CD4-positive, alpha-beta T cell (primary cell): ENCODE measurements around the gene SNRPA. TPM values are rescaled to one million over a fixed set of nuclear protein-coding genes. Genes with fewer than 3 reads are reported as not detected.

Source experiments
- ATAC-seq: fragments of 200-7000 bp; cut with Tn5 transposase; one replicate; pipeline ENCODE4 v1.10.0; 2022; ENCODE audit warnings: mild to moderate bottlenecking; ENCODE audit not compliant: poor library complexity
- CTCF ChIA-PET: fragments of 350-600 bp; sonication (Branson Sonifier 250); formaldehyde crosslinking; loops from one replicate; lab custom pipeline; 2021; ENCODE audit warnings: antibody characterized with exemption, inconsistent platforms; lab: Charles Lee
- POLR2A ChIA-PET: fragments of 350-600 bp; sonication (Branson Sonifier 250); formaldehyde crosslinking; loops from one replicate; lab custom pipeline; 2021; ENCODE audit warnings: antibody characterized with exemption, inconsistent platforms; lab: Charles Lee
- DNase-seq, 14 experiments: peaks; one replicate each; pipeline ENCODE4 v3.0.0-alpha.2; 2013 to 2020; ENCODE audit warnings: mixed read lengths in 2 of 14
- H3K27ac ChIP-seq, 2 donors: one replicate each; pipeline versions ENCODE4 v1.5.1 to v1.7.0; 2013; ENCODE audit warnings: low read length in 2 of 2, low read depth in 1 of 2, mild to moderate bottlenecking in 1 of 2
- H3K27me3 ChIP-seq, 2 experiments: 1 replicate in 1 of 2; 2 replicates in 1 of 2; pipeline versions ENCODE4 v1.6.1 to v1.7.0; 2013; ENCODE audit warnings: low read length in 2 of 2, control low read depth in 1 of 2, mild to moderate bottlenecking in 1 of 2, moderate library complexity in 1 of 2; ENCODE audit not compliant: insufficient read depth in 2 of 2, control insufficient read depth in 1 of 2
- H3K36me3 ChIP-seq: one replicate; pipeline ENCODE4 v1.6.1; 2013; ENCODE audit warnings: low read length, control low read depth; ENCODE audit not compliant: insufficient read depth
- H3K4me1 ChIP-seq: one replicate; pipeline ENCODE4 v1.6.1; 2013; ENCODE audit warnings: low read length, control low read depth; ENCODE audit not compliant: insufficient read depth
- H3K4me3 ChIP-seq: one replicate; pipeline ENCODE4 v1.5.1; 2013; ENCODE audit warnings: mild to moderate bottlenecking, low read length, moderate library complexity
- H3K9me3 ChIP-seq, 2 experiments: 1 replicate in 1 of 2; 2 replicates in 1 of 2; pipeline versions ENCODE4 v1.6.1 to v1.7.0; 2013; ENCODE audit warnings: low read length in 2 of 2, mild to moderate bottlenecking in 2 of 2, control low read depth in 1 of 2, moderate library complexity in 1 of 2; ENCODE audit not compliant: control insufficient read depth in 1 of 2, insufficient read depth in 1 of 2
- H3K27ac Mint-ChIP-seq: one replicate; pipeline ENCODE4 v1.8.0; 2020; ENCODE audit warnings: mixed read lengths
- H3K27me3 Mint-ChIP-seq: one replicate; pipeline ENCODE4 v1.8.0; 2021; ENCODE audit warnings: mixed read lengths
- H3K36me3 Mint-ChIP-seq: one replicate; pipeline ENCODE4 v1.8.0; 2021; ENCODE audit warnings: low read depth, mixed read lengths
- H3K4me1 Mint-ChIP-seq: one replicate; pipeline ENCODE4 v1.8.0; 2021; ENCODE audit warnings: low read depth, mixed read lengths
- H3K4me3 Mint-ChIP-seq: one replicate; pipeline ENCODE4 v1.8.0; 2020; ENCODE audit warnings: mild to moderate bottlenecking, mixed read lengths
- H3K9me3 Mint-ChIP-seq: one replicate; pipeline ENCODE4 v1.8.0; 2020; ENCODE audit warnings: mixed read lengths
- intact Hi-C, 2 experiments: fragments of 100-400 bp; cut with DNase I in 1 of 2; cut with micrococcal nuclease in 1 of 2; formaldehyde crosslinking; loops; one replicate each; pipeline versions ENCODE4 v1.15.1 to v1.9.0; 2023 to 2025; cut with DNase I, micrococcal nuclease
- polyA plus RNA-seq, 2 donors: library from polyadenylated mRNA; unstranded; fragments of 120-200 nt; gene quantifications; one replicate each; pipeline ENCODE4 v1.2.1, GENCODE V29; 2013
- total RNA-seq, 174 experiments: library from RNA in 2 of 174; stranded (reverse) in 2 of 174; gene quantifications; one replicate each; pipeline ENCODE4 v1.2.3 and lab custom pipeline; 2021 to 2026
- TF ChIP-seq, protein P1 (sequence below): fragments of 200-600 bp; IDR thresholded peaks from one replicate; pipeline ENCODE4 v1.8.0; 2022; ENCODE audit warnings: antibody characterized with exemption, mild to moderate bottlenecking

SNRPA gene
- 10 to 100 TPM; 60.3 to 76.7 TPM for total RNA-seq
- 75.3 TPM for polyA plus RNA-seq (2013, experiment 1 of 2)
- 83.1 TPM for polyA plus RNA-seq (2013, experiment 2 of 2)
- 27.2 to 158 (median 46.3) reads per million in 172 experiments for total RNA-seq (lab: John Stamatoyannopoulos, UW)

DNA sequence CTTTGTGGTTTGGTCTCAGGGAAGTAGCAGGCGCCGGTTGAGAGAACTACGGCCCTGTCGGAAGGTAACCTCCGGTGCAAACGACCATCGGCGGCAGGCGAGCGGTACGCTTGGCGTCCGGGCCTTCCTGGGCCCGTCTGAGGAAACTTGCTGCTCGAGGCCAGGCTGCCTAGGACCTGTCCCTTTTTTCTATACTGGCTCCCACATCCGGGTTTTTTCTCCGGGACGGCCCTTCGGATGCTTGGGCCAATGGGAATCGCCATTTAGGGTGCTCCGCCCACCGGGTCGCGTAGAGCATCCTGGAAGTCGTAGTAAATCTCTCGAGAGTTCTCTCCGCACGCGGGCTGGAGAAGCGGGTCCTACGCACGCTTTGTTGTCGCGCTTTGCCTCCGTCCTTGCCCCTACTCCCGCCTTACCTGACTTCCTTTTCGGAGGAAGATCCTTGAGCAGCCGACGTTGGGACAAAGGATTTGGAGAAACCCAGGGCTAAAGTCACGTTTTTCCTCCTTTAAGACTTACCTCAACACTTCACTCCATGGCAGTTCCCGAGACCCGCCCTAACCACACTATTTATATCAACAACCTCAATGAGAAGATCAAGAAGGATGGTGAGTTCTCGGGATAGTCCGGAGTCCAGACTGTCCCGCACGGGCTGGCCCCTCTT is at the start of gene SNRPA:
Gene SNRPA (plus strand): TSS at position 330 of the 664 bp plus-strand sequence. CDS start 206 bp downstream, at position 536.
- H3K4me1 ChIP-seq, result peaks cover 63% of the 10 kb centered on the region
- no peaks in the 10 kb centered on the region for H3K27me3 Mint-ChIP-seq

GRCh38 chr19:40701758-40702157 is 49.2 kb upstream of the SNRPA start:
- ATAC-seq (no peak), DNase-seq (no peak)
- no peaks in the 10 kb centered on the region for H3K27me3 ChIP-seq
- H3K4me1 ChIP-seq, result no peaks in the 10 kb centered on the region
- H3K36me3 Mint-ChIP-seq, result peaks cover 58% of the 10 kb centered on the region
- H3K27ac ChIP-seq, result no peak overlapping the region
- POLR2A ChIA-PET, result no interaction called here
- H3K9me3 Mint-ChIP-seq, result no peaks in the 10 kb centered on the region
- peaks cover 62% of the 10 kb centered on the region for H3K36me3 ChIP-seq
- TF ChIP-seq, protein P1, sequence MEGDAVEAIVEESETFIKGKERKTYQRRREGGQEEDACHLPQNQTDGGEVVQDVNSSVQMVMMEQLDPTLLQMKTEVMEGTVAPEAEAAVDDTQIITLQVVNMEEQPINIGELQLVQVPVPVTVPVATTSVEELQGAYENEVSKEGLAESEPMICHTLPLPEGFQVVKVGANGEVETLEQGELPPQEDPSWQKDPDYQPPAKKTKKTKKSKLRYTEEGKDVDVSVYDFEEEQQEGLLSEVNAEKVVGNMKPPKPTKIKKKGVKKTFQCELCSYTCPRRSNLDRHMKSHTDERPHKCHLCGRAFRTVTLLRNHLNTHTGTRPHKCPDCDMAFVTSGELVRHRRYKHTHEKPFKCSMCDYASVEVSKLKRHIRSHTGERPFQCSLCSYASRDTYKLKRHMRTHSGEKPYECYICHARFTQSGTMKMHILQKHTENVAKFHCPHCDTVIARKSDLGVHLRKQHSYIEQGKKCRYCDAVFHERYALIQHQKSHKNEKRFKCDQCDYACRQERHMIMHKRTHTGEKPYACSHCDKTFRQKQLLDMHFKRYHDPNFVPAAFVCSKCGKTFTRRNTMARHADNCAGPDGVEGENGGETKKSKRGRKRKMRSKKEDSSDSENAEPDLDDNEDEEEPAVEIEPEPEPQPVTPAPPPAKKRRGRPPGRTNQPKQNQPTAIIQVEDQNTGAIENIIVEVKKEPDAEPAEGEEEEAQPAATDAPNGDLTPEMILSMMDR, result no peak
- no peak overlapping the region for H3K27ac Mint-ChIP-seq
- no peak overlapping the region for H3K4me3 Mint-ChIP-seq
- H3K4me1 Mint-ChIP-seq, result no peaks in the 10 kb centered on the region
- H3K27me3 Mint-ChIP-seq, result no peaks in the 10 kb centered on the region
- CTCF ChIA-PET, result interaction anchor here (0.6 kb wide), 1 partner anchor 926 kb away, joined by 3 read pairs; no protein-coding TSS in a partner anchor
- intact Hi-C loops, result no loop called here
- no peak overlapping the region for H3K4me3 ChIP-seq
- no peaks in the 10 kb centered on the region for H3K9me3 ChIP-seq

More for the DNA sequence above, at the start of gene SNRPA:
- H3K27me3 ChIP-seq, result no peaks in the 10 kb centered on the region
- intact Hi-C loops, result loop anchor here (1.0 to 10.0 kb wide), 8 partner anchors 26 to 286 kb away; partner anchors contain the start of genes BLVRB (in 1 of the 2), COQ8B (in 1 of the 2), EGLN2 (in 1 of the 2) and ITPKC (in 1 of the 2)
- ChIA-PET POLR2A (interaction anchor here (0.6 to 2.9 kb wide), 32 partner anchors 15 to 1409 kb away, joined by 3 to 90 read pairs (median 4); partner anchors contain the start of genes B9D2, BLVRB, C19orf47 and COQ8B), CTCF (interaction anchor here (1.2 to 2.8 kb wide), 4 partner anchors 27 to 1821 kb away, joined by 3 to 16 read pairs (median 6); partner anchors contain the start of genes EGLN2, MRPS12, RAB4B and SARS2)
- peak; percentile 69 for ATAC-seq
- H3K36me3 ChIP-seq, result peaks cover 11% of the 10 kb centered on the region
- TF ChIP-seq, protein P1, result no peak
- peak within 1 kb of the TSS; percentile 84 to 93 for H3K27ac ChIP-seq
- H3K4me3 ChIP-seq, result peak within 1 kb of the TSS; percentile 93
- Mint-ChIP-seq H3K9me3 (no peaks in the 10 kb centered on the region), H3K4me1 (peaks cover 54% of the 10 kb centered on the region), H3K36me3 (peaks cover 45% of the 10 kb centered on the region), H3K27ac (peak within 1 kb of the TSS; percentile 99), H3K4me3 (peak within 1 kb of the TSS; percentile 99)
- H3K9me3 ChIP-seq, result no peaks in the 10 kb centered on the region
- DNase-seq, result peak; percentile 91 to 98 (median 94)

DNA sequence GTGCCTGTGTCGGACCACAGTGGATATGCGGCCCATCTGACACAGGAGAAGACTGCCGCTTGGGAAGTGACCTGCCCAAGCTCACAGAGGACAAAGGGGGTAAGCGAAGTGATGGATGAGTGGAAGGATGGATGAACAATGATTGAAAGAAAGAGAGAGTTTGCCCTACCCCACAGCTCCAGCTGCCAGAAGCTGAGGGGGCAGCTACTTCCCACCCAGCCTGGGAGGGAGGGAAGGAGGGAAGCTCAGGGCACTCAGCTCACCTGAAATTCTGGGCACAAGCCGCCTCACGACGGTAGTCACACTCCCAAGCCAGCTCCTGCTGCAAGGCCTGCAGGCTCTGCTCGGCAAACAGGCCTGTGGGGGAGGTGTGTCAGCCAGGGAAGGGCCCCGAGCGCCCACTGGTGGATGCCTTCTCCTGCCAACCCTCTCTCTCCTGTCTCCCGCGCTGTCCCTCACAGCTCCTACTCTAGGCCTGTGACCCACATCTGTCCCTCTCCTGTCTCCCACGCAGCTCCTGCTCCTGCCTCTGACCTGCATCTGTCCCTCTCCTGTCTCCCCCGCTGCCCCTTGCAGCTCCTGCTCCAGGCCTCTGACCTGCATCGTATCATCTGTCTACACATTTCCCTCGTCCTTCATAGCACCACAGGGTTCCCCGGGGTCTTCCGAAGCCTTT is 48.5 kb upstream of the SNRPA start:
- H3K9me3 Mint-ChIP-seq, result no peaks in the 10 kb centered on the region
- TF ChIP-seq, protein P1, result no peak
- Histone ChIP-seq H3K36me3 (peaks cover 64% of the 10 kb centered on the region), H3K4me3 (no peak overlapping the region), H3K9me3 (no peaks in the 10 kb centered on the region), H3K4me1 (no peaks in the 10 kb centered on the region), H3K27me3 (no peaks in the 10 kb centered on the region), H3K27ac (no peak overlapping the region)
- intact Hi-C loops, result no loop called here
- H3K27ac Mint-ChIP-seq, result no peak overlapping the region
- CTCF ChIA-PET, result no interaction called here
- no peaks in the 10 kb centered on the region for H3K27me3 Mint-ChIP-seq
- POLR2A ChIA-PET, result no interaction called here
- no peak overlapping the region for H3K4me3 Mint-ChIP-seq
- H3K36me3 Mint-ChIP-seq, result peaks cover 62% of the 10 kb centered on the region
- no peak for ATAC-seq
- H3K4me1 Mint-ChIP-seq, result no peaks in the 10 kb centered on the region
- DNase-seq, result no peak
